HG03565 (cell line): ENCODE data around the gene WDR4.
"Not testable (repeated sequence)": the region's sequence is repeated elsewhere in the genome, so short reads cannot be mapped to it uniquely, and the experiment has no call there.

ENCODE experiments used
- ATAC-seq: cut with Tn5 transposase; IDR thresholded peaks from one replicate; pipeline ENCODE4 v1.9.1; 2021; ENCODE audit warnings: mild to moderate bottlenecking, moderate library complexity; ENCODE audit not compliant: unreplicated experiment

Gene WDR4

DNA sequence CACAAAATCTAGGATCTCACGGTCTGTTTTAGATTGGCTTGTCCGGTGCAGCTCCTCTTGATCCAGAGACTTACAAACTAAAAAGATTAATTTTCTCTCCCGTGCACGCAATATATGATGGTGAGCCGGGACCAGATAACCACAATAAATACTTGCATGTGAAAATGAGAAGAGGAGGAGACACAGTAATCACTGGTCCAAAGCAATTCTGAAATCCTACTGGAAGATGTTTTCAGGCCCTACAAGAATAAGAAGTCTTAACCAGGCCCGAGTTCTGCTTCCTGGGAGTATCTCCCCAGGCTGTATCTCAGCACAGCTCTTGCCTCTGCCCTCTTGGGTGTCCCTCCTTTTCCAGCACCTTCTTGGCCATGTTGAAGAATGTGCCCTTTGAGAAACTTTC, 1.0 kb upstream of the WDR4 start:
- ATAC-seq = no peak

DNA sequence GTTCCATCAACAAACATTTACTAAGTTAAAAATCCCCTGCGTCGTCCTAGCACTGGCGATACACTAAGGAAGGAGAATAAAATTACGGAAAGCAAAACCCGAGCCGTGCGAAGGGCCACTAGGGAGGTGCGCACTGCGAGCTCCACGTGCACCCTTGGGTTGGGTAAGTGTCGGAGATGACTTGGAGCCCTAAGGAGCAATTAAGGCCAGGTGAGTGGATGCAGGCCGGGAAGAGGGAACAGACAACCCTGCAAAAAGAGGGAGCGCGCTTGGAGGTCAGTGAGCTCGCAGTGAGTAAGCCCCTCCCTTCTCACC, 704 bp downstream of the WDR4 start:
- ATAC-seq = peak; percentile 1

DNA sequence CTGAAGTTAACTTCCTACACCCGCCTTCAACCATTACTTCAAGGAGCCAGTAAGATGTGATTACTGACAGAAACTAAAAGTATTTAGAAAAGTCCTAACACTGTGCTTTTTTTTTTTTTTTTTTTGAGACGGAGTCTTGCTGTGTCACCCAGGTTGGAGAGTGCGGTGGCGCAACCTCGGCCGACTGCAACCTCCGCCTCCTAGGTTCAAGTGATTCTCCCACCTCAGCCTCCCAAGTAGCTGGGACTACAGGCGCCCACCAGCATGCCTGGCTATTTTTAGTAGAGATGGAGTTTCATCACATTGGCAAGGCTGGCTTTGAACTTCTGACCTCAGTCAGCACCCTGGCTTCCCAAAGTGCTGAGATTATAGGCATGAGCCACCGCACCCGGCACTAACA, 3.5 kb downstream of the WDR4 start:
- ATAC-seq = not testable (repeated sequence)

DNA sequence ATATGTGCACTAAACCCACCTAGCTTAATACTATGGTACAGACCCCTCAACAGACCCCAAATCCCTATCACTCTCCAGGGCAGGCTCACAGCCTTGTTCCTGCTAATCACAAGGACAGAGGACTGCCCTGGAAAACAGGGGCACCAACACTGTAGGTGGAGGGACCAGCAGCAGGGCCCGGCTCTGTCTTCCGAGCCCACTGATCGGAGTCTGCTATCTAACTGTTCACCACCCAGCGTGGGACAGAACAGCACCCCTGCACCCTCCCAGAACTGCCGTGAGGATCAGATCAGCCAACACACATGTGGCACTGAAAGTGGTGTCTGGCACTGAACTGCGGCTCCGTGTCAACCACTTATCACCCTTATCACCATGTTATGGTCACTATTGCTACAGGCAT, 6.2 kb downstream of the WDR4 start:
- ATAC-seq = no peak

DNA sequence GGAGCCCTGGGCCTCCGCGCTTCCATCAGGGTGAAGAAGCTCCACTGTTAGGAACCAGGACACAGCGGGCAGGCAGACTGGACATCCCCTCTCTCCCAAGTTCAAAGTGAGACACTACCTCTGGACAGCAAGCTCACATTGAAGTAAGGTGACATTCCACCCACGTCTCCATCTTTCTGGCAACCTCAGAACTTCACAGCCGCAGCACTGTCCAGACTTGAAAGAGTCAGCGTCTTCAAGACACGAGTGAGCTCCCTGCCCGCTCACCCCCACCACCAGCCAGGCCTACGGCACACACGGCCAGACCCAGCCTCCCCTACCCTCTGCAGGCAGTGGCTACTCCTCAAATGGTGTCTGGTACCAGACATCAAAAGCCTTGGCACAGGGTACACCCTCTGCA, 11.1 kb downstream of the WDR4 start:
- ATAC-seq = no peak

DNA sequence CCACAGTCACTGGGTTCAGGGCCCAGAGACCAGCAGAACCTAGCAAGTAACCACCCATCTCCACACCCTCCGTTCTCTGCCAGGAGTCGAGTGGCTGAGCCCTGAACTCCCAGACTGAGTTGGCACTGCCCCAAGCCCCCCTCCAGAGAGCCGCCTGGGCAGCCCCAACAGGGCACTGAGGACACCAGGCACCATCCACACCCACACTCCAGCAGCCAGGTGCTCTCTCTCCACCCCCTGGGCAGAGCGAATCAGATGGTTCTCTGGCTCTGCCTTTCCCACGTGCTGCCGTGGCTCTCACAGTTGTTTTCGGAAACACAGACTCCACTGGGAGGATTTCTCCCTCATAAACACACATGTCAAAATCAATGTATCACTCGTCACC, 13.6 kb downstream of the WDR4 start:
- ATAC-seq = no peak

DNA sequence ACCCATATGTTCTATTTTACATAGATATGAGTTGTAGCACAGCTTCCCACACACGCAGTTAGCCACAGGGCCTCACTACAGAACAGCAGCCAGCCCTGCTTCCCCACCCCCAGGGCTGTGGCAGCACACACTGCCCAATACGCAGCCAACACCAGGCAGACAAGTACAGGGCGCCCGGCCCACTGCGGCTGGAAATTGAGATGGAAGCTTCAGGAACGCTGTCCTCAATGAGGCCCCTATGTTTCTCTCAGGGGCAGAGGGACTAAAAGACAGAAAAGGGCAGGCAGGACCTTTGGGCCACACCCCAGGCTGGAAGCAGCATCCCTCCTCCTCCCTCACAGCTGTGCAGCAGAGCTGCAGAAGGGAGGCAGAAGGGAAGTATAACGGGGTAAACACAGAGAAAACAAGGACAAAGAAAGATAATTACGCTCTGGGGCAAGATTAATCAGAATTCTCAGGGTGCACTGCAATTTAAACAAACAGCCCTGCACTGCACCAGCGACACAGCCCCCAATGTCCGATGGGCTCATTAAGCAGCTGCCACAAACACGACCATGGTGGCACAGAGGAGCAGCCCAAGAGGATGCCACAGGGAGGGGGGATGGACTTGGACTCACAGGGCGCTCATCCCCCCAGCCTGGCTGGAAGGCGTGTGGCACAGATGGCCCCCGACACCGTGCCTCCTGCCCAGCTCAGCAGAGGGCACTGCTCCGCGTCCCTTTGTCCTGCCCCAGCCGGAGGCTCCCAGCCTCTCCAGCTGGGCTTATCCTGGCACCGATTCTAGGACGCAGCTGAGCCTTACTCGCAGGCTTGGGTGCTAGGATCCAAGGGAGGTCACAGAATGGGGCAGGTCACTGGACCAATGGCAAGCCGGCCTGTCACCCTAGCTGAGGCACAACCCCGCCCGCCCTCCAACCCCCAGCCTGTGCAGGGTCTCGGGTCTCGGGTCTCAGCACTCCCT, 14.2 kb downstream of the WDR4 start:
- ATAC-seq = no peak

DNA sequence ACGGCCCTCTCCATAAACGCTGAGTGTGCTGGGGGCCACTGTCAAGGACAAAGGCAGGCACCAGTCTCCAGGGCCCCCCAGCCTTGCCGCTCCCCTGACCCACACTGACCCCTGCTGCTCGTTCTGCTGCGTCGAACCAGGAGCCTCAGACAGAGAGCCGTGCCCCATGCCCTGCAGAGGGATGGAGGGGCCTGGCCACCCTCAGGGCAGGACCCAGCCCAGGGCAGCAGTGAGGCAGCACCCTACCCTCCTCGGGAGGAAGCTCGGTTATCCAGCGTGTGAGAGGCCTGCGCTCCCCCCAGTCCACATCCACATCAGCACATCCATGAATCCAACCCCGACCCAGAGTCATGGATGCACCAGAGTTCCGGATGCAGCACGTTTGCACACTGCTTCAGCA, 15.1 kb downstream of the WDR4 start:
- ATAC-seq = no peak

DNA sequence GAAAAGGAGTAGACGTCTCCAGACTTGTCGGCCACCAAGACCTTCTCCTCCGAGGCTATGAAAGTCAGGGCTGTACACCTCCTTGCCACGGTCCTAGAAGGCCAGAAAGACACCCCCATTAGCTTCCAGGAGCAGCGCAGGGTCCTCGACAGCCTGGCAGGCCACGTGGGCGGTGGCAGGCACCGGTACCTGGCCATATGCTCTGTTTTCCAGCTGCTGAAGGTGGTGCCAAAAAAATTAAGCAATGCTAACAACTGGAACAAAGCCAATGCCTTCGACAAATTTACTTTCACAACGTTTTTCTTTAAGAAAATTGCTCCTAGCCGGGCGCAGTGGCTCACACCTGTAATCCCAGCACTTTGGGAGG, 15.9 kb downstream of the WDR4 start:
- ATAC-seq = no peak

DNA sequence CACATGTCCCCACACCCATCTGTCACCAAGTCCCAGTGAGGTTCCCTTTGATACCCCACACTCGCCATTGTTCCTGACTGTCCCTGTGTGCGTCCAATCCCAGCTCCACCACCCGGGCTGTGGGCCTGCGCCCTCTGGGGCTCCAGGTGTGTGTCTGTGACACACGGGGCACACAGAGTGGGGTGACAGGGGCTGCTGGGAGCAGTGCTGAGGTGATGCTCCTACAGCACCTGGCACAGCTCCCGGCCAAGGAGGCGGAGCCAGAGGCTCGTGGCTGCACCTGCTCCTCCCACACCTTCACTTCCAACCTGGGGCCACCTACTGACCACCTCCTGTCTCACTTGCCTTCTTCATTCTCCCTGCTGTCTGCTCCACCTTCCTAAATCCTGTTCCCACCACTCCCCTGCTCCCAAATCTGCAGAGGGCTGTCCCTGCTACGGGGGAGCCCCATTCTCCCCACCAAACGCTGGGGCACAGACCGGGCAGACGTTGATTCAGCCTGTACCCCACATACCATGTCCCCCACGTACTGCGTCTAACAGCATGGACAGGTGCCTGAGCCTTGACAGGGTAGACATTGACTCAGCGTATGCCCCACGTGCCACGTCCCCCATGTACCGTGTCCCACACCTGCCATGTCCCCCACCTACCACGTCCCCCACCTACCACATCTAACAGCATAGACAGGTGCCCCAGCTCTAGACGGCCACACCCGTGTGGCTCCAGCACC, 16.4 kb downstream of the WDR4 start:
- no peak for ATAC-seq

DNA sequence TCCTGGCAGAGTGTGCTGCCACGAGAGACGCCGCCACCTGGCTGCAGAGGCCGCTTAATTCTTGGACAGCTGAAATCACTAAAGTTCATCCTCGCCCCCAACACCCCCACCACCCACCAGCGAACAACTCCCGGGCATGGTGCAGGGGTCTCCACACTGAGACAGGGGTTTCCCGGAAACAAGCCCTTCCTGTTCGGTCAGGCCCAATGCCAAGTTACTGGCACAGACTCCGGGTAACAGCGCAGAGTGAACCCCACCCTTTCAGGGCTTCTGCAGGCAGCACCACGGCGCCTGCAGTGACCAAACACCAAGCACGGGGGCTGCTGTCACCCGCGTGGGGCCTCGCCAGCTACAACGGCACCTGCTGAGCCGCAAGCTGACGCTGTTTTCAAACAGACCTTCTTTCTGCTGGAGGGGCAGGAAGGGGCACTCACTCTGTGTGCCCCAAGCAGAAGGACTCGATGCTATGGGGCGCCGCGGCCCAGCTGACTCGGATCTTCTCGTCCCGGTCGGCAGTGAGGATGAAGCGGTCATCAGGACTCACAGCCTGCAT, 17.4 kb downstream of the WDR4 start:
- ATAC-seq = no peak

DNA sequence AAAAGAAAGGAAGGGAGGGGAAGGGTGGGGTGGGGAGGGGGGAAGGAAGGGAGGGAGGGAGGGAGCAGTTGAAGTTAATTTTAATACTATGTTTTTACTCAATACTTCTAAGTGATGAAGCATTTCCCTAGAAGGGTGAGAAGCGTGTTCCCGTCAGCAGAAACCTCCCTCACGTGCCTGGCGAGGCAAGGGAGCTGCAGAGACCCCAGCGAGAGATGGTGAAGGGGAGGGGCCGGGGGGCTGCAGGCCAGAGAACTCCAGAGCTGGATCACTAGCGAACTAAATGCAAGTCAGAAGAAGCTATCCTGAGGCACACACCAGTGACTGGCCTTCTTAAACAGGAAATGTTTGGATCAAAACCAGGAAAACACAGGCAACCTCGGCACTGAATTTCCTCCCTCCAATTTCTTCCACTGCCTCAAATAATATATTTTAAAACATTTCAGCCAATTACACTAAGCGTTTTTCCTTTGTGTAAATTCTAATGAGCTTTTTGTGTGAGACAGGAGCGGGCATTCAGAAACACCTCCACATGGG, 18.0 kb downstream of the WDR4 start:
- no peak for ATAC-seq

DNA sequence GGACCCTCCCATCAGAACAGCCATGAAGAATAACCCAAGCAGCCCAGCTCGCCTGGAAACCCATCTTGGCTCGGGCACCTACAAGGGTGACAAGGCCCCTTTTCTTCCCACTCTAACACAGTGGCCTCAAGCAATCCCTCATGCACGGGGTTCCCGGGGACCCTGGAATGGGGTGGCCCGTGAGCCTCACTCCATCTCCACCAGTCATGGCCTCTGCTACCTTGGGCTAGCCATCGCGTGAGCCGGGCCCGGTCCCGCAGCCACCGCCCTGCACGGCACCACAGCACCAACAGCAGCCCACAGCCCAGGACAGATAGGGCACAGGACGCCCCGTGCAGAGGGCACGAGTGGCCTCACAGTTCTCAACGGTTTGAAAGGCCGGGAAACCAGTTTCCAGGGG, 19.0 kb downstream of the WDR4 start:
- no peak for ATAC-seq

DNA sequence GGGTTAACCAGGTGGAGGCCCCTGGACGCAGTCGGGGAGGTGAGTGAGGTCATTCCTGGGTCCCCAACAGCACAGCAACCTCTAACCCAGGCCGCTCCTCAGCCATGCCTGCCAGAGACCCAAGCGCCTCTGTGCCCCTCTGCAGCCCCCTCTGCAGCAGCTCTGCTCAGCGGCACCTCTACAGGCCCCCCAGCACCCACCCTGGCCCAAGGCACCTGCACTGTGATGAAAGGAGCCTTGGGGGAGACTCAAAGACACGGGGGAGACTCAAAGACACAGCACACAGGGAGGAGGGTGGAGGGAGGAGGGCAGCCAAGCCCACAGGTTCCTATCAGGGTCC, 19.5 kb downstream of the WDR4 start:
- ATAC-seq = no peak

DNA sequence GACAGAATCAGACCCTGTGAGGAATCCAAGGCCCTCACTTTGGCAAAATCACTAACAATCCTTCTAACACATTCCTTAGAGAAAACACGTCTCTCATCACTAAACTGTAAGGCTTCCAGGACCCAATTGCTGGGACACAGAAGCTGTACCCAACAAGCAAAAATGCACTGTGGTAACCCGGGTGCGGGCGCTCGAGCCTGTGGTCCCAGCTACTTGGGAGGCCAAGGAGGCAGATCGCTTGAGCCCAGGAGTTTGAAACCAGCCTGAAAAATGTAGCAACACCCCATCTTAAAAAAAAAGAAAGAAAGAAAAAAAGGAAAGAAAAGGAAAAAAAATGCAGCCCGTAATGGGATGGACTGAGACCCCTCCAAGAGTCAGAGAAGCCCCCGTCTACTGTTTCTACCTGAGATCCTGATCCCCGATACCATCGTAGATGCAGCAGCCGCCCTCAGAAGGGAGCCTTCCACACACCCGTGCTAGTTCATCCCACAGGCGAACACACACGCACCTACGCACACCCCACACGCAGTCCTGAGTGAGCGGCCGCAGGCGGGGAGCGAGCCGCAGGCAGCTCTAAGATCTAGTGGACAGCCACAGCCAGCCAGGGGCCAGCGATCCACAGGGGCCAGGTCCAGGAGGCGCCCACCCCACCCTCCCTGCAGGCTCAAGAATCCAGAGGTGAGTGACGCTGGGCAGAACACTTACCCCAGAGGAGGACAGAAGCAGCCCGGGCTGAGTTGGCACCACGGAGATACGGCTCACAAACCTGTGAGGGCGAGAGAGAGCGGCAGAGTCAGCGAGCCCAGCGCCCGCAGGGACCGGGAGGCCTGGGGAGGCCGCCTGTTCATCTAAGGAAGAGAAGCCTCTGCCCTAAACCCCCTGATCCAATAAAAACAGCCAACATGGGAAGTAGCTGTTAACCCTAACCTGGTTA, 20.1 kb downstream of the WDR4 start:
- ATAC-seq = no peak

DNA sequence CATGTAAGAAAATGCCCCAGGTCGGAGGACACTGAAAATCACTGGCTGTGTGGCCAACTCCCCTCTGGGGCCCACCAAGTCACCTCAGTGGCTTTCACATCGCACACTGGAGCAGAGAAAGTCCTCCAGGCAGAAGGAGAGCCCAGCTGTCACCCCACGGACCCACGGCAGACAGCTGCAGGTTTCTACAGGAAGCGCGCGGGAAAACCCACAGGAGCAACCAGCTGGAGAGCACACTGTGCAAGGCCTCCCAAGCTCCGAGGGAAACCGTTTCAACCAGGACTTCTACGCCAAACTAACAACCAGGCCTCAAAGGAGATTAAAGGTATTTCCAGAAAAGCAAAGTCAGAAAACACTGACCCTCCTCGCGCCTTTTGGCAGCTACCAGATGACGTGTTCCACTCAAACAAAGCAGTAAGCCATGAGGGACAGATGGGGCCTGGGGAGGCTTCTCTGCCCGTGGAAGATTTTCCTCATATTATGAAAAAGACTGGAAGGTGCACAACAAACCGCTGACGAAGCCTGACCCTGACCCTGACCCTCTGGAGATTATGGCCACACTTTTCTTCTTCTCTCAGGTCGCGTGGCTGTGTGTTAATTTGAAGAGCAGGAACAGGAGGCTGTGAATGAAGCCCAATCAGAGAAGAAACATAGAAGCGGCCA, 21.0 kb downstream of the WDR4 start:
- no peak for ATAC-seq

DNA sequence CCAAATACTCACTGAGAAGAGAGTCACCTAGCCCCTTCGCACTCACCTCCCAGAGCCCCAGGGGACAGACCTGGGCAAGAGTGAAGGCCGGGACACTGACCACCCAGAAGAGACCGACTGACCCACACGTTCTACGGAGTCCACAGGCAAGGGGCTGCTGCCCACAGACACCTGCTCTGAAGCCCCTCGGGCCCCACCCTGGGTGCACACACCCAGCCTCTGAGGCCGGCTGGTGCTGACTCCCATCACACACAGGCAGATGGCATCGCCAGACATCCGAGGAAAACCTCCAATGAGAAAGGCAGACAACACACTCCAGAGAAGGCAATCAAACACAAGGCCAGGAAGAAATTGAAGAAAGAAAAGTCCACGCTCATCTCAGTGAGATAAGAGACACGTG, 22.1 kb downstream of the WDR4 start:
- ATAC-seq = no peak

DNA sequence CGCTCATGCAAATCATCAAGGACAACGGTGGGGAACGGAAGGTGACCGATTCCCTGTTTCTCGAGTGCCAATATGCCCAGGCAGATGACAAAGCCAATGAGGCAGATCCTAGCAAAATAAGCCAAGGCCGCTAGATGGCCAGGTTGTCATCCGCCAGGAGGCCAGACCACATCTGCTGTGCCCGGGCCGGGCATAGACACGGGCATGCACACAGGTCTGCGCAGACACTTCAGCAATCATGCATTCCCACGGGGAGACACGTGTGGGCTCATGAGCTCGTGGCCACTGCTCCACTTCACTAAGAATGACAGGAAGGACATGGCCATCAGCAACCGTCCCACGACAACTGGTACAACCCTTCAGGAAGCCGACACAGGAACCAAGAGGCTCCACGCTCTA, 23.4 kb downstream of the WDR4 start:
- no peak for ATAC-seq

DNA sequence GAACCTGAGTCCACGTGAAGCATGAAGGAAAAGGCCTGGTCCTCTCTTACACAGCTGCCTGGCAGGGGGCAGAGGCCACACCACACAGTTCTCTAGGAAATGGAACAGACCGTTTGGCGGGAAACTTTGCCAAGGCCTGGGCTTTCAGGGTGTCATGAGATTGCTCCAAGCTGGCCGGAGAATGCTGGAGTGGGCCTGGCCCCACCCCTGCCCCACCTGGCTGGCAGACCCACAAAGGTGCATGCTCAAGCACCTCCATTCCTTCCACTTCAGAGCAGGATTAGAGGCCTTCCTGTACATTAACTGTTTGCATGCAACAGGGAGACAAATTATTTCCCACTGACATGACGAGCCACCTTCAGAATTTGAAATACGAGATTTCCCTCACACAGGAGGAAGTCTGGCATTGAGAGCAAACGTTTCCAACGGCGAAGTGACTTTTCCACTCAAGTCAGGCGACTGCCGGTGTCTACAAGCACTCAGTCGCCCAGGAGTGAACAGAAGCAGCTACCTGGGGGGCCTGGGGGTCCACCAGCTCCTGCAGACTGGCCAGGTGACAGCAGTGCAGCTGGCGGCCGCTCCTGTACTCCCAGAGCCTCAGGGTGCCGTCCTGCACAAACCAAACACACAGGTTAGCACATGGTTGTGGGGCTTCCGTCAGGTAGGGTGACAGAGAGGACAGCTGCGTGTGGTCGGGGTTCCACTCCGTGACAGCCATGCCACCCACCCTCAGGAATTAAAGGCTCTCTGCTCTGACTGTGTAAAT, 24.0 kb downstream of the WDR4 start:
- no peak for ATAC-seq
